Measurements from ENCODE around the gene KSR2.
"Not testable (repeated sequence)": the region's sequence is repeated elsewhere in the genome, so short reads cannot be mapped to it uniquely, and the experiment has no call there.

The KSR2 gene

DNA sequence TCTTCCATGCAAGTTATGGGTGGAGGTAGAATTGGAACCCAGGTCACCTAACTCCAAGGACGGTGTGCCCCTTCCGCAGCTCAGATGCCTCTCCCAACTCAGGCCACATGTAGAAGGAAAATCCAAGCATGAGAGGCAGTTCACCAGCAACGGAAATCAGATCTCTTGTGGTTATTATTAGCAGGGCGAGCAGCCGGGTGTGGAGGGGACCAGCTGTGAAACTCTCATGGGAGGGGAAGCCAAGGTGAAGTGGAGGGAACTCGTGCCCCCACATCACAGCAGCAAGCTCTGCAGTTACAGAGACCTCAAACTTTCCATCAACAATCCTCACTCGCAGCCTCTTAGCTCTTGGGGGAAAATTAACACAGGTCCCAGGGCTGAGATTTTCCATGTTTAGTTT, 79.7 kb downstream of the KSR2 start:
- DNase-seq, result no peak

DNA sequence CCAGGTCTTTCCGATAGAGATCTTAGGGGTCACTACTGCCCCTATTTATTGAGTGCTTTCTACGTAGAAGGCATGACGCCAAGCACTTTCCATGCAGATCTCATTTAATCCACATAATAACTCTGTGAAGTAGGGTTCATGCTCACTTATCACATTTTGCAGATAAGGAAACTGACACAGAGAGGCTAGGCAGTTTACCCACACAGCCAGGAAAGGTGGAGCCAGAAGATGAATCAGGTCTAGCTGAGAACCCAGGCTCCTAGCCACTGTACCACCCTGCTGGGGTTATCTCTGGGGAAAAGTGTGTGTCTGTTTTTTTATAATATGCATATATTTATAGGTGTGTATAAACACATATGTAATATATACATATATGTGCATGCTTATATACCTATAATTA, 83.6 kb downstream of the KSR2 start:
- no peak for DNase-seq

DNA sequence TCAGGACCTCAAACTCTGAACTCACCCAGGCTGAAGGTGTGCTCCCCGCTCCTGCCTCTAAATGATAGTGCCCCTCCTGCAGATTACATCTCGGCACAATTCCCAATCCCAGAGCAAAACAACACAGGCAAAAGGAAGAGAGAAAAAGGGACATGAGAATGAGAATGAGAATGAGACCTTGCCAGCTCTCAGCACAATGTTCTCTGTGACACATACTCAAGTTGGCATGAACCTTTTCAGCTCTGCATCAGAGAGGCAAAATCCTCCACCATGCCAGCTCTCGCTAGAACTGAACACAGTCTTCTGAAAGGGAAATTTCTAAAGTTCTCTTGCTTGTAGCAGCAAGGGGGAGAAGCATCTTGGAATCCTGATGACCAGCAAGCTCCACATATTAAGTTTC, 84.6 kb downstream of the KSR2 start:
- no peak for DNase-seq

DNA sequence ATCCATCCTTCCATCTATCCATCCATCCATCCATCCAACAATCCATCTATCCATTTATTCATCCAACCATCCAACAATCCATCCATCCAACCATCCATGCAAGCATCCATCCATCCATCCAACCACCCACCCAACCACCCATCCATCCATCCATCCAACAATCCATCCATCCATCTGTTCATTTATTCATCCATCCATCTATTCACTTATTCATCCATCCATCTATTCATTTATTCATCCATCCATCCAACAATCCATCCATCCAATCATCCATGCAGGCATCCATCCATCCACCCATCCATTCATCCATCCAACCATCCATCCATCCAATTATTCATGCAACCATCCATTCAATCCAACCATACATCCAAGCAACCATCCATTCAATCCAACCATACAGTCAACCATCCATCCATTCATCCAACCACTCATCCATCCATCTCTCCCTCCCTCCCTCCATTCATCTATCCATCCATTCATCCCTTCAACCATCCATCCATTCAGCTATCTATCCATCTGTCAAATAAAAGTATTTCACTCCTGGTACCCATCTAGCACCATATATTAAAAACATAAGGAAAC, 86.1 kb downstream of the KSR2 start:
- DNase-seq, result no peak

DNA sequence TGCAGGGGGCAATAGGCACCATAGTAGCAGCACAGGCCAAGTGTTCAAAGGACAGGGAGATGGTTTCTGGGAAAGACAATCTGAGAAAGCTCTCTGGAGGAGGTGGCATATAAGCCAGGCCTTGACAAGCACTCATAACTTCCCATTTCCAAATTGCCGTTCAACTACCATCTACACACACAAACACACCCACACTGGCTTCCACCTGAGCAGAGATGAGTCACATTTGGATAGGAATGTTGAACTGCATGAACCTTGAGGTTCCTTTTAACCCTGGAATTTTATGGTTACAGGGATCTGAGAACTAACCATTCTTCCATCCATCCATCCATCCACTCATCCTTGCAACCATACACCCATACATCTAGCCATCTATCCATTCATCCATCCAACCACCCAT, 86.6 kb downstream of the KSR2 start:
- DNase-seq, result no peak

DNA sequence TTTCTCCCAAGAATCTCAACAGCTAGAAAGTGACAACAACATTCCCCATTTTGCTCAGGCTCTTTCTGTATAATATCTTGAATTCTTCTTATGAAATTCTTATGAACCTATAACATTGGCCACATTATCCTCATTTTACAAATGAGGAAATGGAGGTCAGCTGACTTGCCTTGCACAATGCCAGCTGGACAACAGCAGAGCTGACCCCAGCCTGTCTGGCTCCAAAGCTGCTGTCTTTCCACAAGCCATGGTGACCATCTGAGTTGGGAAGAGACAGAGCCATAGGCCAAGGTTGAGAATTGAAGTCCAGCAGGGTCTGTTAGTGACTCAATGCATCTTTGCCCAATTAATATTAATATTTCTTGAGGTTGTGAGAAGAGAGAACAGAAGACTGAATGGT, 87.3 kb downstream of the KSR2 start:
- DNase-seq, result no peak

DNA sequence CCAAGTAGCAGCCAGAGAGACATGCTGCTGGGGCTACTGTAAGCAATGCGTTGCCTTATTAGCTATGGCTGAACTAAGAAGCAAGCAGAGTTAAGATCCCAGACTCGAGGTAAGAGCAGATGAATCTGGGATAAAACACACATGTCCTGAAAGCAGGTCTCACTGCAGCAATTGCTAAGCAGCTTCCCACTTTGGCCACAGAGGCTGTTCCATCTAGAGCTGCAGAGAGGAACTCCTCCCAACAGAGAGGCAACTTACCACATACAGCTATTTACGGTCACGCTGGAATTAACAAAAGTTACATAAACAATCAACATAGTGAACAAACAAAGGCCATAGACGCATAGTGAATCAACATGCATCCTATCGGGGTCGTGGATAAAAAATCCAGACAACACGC, 90.2 kb downstream of the KSR2 start:
- DNase-seq, result no peak

DNA sequence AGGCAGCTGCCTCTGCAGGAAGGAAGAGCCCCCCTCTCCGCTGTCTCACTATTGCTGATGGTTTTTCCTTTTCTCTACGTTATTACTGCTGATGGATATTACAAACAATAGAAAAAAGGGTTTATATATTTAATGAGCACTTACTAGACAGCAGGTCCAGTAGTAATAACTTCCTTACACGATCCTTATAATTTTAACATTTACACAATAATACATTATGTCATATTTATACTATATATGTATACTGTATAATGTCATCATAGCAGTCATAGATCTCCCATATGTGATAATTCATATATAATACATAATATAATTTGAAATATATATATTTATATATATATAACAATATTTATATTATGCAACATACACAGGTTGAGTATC, 92.4 kb downstream of the KSR2 start:
- DNase-seq, result no peak

DNA sequence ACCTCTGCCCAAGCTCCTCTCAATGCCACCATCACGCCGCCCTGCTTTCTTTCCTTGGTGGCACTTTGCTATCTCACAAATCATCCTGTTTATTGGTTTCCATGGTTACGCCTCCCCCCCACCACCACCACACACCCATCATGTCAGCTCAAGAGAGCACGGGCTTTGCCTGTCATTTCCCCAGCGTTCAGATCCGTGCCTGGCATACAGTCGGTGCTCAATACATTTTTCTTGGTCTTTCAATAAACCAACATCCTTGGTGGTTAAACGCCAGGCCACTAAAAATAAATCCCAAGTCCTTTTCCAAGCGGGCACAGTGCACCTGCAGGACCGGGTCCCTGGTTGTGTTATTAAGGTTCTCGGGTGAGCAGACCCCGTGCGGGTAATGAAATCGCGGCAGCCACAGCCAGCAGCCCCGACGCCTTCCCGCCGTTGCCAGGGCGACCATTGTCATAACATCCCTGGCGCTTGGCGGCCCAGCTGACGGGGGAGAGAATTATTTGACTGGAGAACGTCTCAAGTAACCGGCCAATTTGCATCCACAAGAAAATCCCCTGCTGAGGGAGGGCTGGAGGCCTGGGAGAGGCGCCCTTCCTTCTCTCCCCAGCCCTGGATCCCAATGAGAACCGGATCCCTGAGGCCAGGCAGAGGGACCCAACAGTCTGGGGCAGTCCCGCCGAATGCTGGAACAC, 92.9 kb downstream of the KSR2 start:
- DNase-seq, result peak; percentile 92

DNA sequence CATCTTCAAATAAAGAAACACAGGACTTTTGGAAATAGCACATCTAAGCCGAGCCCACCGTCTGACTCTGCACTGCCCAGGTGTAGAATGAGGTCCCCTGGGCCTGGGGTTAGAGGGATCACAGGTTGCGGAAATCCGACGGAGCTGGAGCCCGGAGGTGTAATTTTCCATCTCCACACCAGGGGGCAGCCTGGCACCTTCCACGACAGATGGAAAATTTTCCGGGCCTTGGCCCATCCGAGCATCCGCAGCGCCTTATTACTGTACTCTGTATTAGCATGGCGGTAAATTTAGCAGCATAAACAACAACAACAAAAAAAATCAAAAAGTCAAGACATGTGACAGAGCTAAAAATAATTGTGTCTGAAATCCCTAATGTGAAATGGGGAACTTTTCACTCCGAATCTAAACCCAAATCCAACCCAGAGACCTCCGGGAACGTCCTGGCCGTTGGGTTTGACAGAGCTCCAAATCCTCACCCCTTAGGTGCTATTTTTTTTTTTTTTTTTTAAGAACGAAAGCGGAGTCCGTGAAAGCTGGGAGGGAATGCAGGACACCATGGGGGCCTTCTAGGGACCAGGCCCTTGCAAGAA, 93.9 kb downstream of the KSR2 start:
- DNase-seq, result peak; percentile 76

DNA sequence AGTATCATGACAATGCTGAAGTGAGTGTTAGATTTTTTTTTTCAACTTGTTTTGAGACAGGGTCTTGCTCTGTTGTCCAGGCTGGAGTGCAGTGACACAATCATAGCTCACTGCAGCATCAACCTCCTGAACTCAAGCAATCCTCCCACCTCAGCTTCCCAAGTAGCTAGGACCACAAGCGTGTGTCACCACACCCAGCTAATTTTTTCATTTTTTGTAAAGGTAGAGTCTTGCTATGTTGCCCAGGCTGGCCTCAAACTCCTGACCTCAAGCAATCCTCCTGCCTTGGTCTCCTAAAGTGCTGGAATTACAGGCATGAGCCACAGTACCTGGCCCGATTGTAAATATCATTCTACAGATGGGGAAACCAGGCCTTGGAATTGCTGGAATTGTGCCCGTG, 94.6 kb downstream of the KSR2 start:
- DNase-seq, result not testable (repeated sequence)

DNA sequence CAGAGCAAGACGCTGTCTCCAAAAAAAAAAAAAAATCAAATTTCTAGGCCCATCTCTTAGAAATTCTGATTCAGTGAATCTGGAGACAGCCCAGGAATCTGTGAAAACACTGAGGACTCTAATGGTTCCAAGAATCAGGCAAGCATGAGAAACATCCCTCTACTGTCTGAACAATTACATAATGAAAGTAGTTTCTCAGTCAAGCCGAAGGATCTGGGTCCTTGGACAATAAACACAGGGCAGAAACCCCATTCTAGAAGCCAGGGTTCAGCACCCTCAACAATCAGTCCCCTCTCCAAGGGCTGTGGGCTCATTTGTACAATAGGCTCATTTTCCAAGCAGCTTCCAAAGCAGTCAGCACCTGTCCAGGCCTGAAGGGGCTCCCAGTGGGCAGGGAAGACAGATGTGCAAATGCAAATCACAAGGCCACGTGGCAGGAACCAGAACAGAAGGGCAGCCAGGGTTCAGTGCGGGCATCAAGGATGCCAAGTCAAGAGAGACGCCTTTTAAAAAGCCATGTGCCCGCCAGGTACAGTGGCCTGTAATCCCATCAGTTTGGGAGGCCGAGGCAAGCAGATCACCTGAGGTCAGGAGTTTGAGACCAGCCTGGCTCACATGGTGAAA, 96.1 kb downstream of the KSR2 start:
- no peak for DNase-seq

DNA sequence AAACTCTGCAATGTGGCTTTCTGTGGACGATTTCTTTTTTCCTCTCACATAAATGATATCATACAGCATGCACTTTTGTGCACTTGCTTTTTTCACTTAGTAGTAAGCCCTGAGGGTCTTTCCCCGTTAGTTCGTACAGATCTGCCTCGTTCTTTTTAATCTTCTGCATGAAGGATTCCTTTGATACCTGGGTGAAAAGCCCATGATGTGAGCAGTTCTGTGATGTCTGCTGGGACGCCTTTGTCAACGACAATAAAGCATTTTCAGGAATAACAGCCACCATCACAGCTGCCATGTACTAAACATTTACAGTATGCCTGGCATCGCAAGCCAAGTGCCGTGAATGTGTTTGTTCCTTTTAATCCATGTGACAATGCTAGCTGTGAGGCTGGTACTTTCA, 99.2 kb downstream of the KSR2 start:
- no peak for DNase-seq

DNA sequence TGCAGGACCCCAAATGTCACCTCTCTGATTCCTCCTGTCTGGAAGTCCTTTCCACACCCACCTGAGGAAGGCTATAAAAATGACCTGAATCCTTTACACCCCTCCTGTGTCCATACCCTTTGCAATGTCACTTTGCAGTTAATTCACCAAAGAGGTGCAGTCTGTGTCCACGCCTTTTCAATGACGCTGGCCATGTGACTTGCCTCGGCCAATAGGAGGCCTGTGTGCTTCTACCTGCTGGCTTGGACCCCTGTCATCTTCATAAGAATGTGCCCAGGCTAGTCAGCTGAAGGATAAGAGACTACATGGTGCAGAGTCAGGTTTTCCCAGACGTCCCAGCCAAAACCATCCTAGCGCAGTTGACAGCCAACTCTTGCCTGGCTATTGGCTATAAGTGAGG, 101.4 kb downstream of the KSR2 start:
- DNase-seq, result no peak

DNA sequence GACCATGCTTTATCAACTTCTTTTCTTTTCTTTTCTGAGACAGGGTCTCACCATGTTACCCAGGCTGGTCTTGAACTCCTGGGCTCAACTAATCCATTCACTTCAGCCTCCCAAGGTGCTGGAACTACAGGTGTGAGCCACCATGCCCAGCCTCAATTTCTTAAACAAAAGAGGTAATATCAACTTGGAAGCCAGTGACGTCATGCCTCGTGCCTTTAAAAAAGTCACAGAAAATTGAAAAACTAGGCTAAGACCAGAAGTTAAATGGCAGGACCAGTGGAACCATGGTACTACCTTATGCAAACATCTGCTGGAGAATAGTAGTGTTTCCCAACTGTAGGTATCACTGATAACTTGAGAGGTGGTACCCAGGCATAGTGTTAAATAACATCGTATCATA, 103.3 kb downstream of the KSR2 start:
- no peak for DNase-seq

DNA sequence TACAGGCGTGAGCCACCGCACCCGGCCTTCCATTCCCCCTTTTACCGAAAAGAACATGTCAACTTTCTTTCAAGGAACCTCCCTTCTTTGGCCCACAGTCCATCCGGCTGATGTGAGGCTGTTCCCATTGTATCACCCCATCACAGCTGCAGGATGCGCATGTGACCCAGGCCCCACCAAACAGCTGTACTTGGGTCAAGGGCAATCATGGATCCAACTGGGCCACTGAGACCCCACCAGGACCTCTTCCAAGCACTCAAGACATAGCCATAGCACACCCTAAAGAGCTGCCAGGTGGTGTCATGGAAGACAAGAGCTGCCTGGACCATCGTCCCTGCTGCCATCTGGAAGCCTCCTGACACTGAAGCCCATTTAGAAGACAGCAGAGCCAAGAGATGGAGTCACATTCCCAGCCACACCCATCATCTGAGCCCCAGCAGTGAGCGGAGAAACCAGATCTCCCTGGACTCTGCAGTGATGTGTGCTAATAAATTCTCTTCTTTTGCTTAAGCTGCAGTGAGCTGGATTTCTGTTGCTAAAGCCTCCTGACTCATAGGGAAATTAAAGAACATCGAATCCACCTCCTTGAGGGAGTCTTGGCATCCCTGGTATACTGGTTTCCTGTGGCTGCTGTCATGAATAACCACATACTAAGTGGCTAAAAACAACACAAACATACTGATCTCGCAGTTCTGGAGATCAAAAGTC, 105.6 kb downstream of the KSR2 start:
- no peak for DNase-seq

DNA sequence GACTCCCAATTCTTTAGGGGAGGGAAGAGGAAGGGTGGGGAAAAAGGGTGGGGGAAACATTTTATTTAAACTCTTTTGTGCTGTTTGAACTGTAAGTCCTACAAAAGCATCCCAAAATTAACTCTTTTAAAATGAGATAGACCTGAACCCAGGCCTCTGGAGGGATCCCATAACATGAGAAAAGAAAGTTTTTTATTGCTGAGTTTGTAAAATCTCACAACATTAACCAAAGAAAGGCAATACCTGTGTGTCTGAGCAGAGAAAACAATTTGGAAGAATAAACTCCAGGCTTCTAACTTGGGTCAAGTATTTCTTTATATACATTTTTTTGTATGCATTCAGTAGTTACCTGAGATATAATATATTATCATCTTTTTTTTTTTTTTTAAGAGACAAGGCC, 107.1 kb downstream of the KSR2 start:
- no peak for DNase-seq

DNA sequence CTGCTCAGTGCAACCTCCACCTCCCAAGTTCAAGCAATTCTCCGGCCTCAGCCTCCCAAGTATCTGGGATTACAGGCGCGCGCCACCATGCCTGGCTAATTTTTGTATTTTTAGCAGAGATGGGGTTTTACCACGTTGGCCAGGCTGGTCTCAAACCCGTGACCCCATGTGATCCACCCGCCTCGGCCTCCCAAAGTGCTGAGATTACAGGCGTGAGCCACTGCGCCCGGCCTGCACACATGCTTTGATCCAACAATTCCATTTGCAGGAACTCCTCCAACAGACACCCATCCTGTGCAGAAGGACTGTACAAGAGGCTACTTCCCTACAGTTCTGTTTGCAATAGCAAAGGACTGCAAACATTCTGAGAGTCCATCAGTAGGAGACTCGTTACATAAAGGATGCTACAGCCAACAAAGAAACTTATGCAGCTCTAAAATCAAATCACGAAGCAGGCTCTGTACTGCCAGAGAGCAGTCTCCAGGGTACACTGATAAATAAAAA, 108.0 kb downstream of the KSR2 start:
- DNase-seq, result not testable (repeated sequence)

DNA sequence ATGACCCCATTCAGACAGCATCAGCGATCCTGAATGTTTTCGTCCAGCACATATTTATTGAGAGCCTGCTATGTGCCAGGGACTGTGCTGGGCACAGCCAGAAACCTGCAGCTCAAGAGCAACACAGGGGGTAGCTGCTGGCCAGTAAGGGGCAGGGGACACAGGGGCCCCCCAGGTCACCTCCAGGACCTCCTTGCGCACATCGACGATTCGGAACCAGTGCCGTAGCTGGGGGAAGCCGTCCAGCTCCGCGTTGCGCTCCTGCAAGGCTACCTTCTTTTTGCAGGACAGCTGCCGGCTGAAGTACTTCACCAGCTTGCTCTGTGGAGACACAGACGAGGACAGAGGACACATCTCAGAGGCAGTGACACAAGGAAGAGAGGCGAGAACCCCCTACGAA, 108.7 kb downstream of the KSR2 start:
- DNase-seq, result no peak

DNA sequence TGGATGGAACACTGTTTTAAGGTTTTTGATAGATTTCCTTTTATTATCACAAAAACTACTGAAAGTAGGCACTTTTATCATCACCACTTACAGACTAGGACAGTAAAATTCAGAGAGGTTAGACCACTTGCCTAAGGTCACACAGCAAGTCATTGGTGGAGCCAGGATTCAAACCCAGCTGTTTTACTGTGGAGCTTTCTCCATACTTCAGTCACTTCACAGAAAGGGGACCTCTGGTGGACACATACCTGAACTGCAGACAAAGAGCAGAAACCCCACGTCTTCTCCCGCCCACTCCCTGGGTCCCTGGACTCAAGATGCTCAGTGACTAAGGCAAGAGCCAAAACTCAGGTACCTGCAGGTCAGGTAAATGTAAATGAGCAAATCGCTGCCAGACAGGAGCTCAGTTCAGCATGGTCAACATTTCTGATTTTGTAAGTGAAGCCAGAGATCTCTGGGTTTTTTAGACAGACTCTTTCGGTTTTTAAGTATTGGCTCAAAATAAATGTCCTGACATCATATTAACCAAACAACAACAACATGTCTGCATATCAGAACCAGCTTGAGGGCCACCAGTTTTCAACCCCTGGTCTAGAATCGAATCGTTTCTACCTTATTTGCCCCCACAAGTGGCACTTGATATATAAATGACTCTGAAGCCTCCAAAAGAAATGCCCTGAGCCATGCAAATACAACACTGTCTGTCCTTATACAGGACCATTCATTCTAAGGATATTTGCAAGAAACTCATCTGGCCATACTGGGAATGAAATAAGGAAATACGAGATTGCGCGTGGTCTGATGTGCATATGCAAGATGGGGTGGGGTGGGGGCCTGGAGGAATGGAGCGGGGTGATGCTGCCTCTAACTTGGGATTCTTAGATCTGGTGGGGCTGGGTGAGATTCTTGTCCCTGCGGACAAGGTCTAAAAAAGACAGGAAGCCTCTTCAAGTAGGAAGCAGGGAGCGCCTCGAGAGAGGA, 110.9 kb downstream of the KSR2 start:
- no peak for DNase-seq

DNA sequence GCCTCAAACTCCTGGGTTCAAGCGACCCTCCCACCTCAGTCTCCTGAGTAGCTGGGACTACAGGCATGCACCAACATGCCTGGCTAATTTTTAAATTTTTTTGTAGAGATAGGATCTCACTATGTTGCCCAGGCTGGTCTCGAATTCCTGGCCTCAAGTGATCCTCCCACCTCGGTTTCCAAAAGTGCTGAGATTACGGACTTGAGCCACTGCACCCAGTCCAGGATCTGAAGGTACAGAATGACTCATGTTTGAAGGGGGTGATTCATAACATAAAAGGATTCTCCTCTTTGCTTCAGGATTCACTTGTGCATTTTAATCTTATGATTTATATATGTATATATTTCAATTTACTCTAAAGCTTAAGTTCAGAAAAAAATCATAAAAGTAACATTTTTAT, 111.7 kb downstream of the KSR2 start:
- not testable (repeated sequence) for DNase-seq

DNA sequence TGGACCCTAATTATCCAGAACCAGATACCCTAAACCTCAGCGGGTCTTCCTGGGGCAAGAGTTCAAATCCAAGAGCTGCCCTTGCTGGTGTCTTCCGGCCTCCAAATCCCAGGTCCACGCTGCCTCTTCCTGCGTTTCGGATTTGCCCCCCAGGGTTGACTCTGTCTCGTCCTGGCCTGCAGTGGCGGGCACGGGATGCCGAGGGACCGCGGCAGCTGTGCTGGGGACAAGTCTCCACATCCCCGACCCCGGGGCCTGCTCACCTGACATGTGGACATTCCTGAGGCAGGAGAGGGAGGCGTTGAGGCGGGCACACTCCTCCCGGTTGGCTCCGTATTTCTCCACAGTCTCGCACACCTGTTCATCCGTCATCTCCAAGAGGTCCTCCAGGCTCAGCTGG, 113.6 kb downstream of the KSR2 start:
- DNase-seq, result no peak
